ENCODE results near the gene TMEM186. TPM values are rescaled to one million over a fixed set of nuclear protein-coding genes. Genes with fewer than 3 reads are reported as not detected.
A peak's percentile ranks its signal among the peaks of the same experiment; 100 is the strongest.
"Not testable (repeated sequence)": the region's sequence is repeated elsewhere in the genome, so short reads cannot be mapped to it uniquely, and the experiment has no call there.

Gene TMEM186, protein sequence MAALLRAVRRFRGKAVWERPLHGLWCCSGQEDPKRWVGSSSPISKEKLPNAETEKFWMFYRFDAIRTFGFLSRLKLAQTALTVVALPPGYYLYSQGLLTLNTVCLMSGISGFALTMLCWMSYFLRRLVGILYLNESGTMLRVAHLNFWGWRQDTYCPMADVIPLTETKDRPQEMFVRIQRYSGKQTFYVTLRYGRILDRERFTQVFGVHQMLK
- total RNA-seq (1 to 10 TPM; 2.7 to 6.1 (median 4.4) TPM), polyA plus RNA-seq (1 to 10 TPM; 3.8 to 9.3 TPM)

- intact Hi-C loops (cut with DNase I) = no loop called here
- TF ChIP-seq CTCF (IDR thresholded peaks at IDR 0.05) = no peak
- FAIRE-seq = no peak
- H3K9me3 ChIP-seq = no peaks in the 10 kb centered on the region
- DNase-seq = peak; percentile 93 to 98 (median 96)
- H3K4me1 ChIP-seq = peaks cover 18 to 38% (median 21%) of the 10 kb centered on the region in 3 donors
- peak; percentile 95 to 98 (median 98) for ATAC-seq
- peak within 1 kb of the TSS; percentile 73 to 85 (median 80) for H3K27ac ChIP-seq
- H3K4me3 ChIP-seq = peak within 1 kb of the TSS; percentile 91 to 99 (median 96)
- H3K36me3 ChIP-seq = peaks cover 0 to 11% (median 0%) of the 10 kb centered on the region in 3 donors
- H3K27me3 ChIP-seq = no peaks in the 10 kb centered on the region
- 0 to 1% methylated on average over 61 of the region's 61 CpGs for WGBS, 2 donors
These were observed at the start of gene TMEM186, which contains the start of gene PMM2 for GRCh38 chr16:8797364-8798173. Gene TMEM186, minus strand, starts transcription at chr16:8797639. Its CDS starts 25 bp downstream, at chr16:8797614. Gene PMM2, plus strand, starts transcription at chr16:8797839. Its CDS starts 44 bp downstream, at chr16:8797883.

DNA sequence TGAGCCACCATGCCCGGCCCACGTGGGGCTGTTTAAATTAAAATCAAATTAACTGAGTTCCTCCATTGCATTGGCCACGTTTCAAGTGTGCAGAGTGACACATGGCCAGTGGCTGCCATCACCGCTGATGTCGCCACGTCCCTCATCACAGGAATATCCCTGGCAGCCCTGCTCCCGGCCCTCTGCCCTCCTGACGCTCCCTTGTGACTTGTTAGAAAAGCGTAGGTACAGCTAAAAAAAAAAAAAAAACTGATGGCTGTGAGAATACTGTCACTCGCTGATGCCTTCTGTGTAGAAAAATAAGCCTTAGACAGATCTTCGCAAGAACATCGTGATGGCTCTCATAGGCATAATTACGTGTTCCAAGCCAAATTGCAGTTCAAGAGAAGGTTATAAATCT, 49.7 kb upstream of the TMEM186 start:
- intact Hi-C loops (cut with DNase I) = no loop called here
- Histone ChIP-seq H3K27me3 (no peaks in the 10 kb centered on the region), H3K36me3 (peaks cover 0 to 22% (median 9%) of the 10 kb centered on the region in 3 donors), H3K4me1 (no peaks in the 10 kb centered on the region), H3K27ac (no peak overlapping the region), H3K4me3 (no peak overlapping the region), H3K9me3 (no peaks in the 10 kb centered on the region)
- peak in 1 of 4 donors; percentile 14 for ATAC-seq
- no peak for TF ChIP-seq CTCF (IDR thresholded peaks at IDR 0.05)
- FAIRE-seq = no peak
- 80% methylated on average over 13 of the region's 13 CpGs for WGBS, 2 donors
- peak in 1 of 6 donors; percentile 17 for DNase-seq

DNA sequence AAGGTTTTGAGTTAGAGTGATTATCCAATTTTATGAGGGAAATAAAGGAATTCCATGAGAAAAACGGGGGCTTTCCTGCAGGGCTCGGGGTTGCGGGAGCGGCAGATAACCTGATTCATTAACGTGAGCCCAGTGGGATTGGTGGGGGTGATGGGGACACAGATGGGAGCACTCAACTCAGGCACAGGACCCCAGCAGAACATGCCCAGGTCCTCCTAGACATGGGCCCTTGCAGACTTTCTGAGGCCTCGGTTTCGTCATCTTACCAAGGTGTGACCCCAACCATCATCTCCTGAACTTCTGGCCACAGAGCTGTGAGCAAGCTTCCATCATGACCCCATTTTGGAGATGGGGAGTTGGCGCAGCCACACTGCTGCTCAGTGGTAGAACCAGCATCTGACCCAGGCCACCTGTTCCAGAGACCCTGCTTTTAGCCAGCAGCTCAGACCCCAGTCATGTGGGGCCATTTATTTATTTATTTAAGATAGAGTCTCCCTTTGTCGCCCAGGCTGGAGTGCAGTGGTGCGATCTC, 49.0 kb upstream of the TMEM186 start:
- H3K4me3 ChIP-seq = no peak overlapping the region
- TF ChIP-seq CTCF (IDR thresholded peaks at IDR 0.05) = no peak
- H3K4me1 ChIP-seq = no peaks in the 10 kb centered on the region
- DNase-seq (no peak), FAIRE-seq (no peak), ATAC-seq (peak in 1 of 4 donors; percentile 11)
- 90 to 91% methylated on average over 10 of the region's 10 CpGs for WGBS, 2 donors
- intact Hi-C loops (cut with DNase I) = no loop called here
- H3K27ac ChIP-seq = no peak overlapping the region
- H3K9me3 ChIP-seq = no peaks in the 10 kb centered on the region
- peaks cover 0 to 22% (median 9%) of the 10 kb centered on the region in 3 donors for H3K36me3 ChIP-seq
- no peaks in the 10 kb centered on the region for H3K27me3 ChIP-seq

GRCh38 chr16:8845699-8846298, 48.4 kb upstream of the TMEM186 start:
- FAIRE-seq = no peak
- intact Hi-C loops (cut with DNase I) = no loop called here

DNA sequence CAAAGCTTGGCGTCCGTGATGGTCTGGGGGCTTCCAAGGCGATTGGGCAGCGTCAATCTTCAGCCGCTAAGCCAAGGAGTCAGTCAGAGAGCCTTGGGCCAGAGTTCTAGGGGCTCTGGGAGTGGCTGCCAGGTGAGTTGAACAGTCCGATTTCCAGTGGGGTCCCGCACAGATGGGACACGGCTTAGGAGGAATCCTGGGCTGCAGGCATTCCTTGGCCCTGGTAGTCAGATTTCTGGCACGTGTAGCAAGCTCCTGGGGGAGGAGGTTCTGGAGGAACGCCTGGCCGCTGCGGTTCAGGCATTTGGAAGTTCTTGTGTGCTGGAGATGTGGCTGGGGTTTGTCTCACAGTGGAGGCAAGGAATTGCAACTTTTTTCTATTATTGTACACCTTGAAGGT, 45.9 kb upstream of the TMEM186 start:
- FAIRE-seq; H3K4me1 ChIP-seq; H3K9me3 ChIP-seq; DNase-seq; H3K4me3 ChIP-seq; H3K36me3 ChIP-seq; intact Hi-C loops (cut with DNase I); H3K27ac ChIP-seq; ATAC-seq; H3K27me3 ChIP-seq: not testable (repeated sequence)
- WGBS, 2 donors = 72 to 81% methylated on average over 12 of the region's 12 CpGs

More at GRCh38 chr16:8845699-8846298, 48.4 kb upstream of the TMEM186 start:
- Histone ChIP-seq H3K27me3 (no peaks in the 10 kb centered on the region), H3K4me3 (no peak overlapping the region), H3K36me3 (peaks cover 0 to 22% (median 9%) of the 10 kb centered on the region in 3 donors), H3K27ac (no peak overlapping the region), H3K4me1 (no peaks in the 10 kb centered on the region), H3K9me3 (no peaks in the 10 kb centered on the region)
- DNase-seq (no peak), ATAC-seq (no peak)
- no peak for TF ChIP-seq CTCF (IDR thresholded peaks at IDR 0.05)
- WGBS, 2 donors = 79 to 90% methylated on average over 7 of the region's 7 CpGs

DNA sequence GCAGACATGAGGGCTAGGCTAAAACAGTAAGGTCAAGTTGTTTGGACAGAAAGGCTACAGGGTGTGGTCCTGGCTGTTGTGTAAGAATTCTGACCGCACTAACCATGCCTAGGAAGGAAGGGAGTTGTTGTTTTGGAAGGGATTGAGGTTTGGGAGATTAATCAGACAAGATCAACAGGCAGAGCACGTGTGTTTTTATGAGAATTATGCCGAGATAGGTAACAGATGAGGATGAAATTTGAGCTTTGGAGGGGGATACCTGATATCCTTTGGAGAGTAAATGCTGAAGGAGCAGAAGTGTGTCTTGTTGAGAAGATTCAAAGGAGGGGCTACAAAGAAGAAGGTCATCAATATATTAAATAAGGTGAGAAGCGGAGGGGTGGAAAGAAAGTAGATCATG, 44.6 kb upstream of the TMEM186 start:
- H3K27ac ChIP-seq; H3K4me3 ChIP-seq; H3K27me3 ChIP-seq; H3K36me3 ChIP-seq; DNase-seq; H3K9me3 ChIP-seq; H3K4me1 ChIP-seq; ATAC-seq; intact Hi-C loops (cut with DNase I); FAIRE-seq: not testable (repeated sequence)
- WGBS, 2 donors = 49 to 56% methylated on average over 4 of the region's 4 CpGs

DNA sequence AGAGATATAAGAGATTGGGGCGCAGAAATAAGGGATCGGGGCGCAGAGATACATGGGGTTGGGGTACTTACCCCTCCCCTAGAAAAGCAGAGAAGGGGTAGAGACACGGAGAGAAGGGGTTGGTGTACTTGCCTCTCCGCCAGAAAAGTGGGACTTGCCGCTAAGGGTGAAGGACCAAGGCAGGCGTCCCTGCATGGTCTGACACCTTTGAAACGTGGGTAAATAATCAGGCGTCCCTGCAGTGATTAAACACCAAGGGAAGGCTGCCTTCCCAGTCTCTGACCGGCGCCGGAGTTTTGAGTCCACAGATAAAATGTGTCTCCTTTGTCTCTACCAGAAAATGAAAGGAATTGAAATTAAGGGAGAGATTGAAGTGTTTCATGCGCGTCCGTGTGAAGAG, 40.2 kb upstream of the TMEM186 start:
- H3K27ac ChIP-seq; H3K4me1 ChIP-seq; H3K9me3 ChIP-seq; ATAC-seq; H3K36me3 ChIP-seq; H3K27me3 ChIP-seq; H3K4me3 ChIP-seq; intact Hi-C loops (cut with DNase I); FAIRE-seq: not testable (repeated sequence)
- 55 to 57% methylated on average over 15 of the region's 15 CpGs for WGBS, 2 donors
- DNase-seq = peak in 1 of 6 donors; percentile 14

Data from pancreas (tissue), 10 donors.